ENCODE results near the gene SCAND1.
"Not testable (repeated sequence)": the region's sequence is repeated elsewhere in the genome, so short reads cannot be mapped to it uniquely, and the experiment has no call there.

Gene SCAND1

DNA sequence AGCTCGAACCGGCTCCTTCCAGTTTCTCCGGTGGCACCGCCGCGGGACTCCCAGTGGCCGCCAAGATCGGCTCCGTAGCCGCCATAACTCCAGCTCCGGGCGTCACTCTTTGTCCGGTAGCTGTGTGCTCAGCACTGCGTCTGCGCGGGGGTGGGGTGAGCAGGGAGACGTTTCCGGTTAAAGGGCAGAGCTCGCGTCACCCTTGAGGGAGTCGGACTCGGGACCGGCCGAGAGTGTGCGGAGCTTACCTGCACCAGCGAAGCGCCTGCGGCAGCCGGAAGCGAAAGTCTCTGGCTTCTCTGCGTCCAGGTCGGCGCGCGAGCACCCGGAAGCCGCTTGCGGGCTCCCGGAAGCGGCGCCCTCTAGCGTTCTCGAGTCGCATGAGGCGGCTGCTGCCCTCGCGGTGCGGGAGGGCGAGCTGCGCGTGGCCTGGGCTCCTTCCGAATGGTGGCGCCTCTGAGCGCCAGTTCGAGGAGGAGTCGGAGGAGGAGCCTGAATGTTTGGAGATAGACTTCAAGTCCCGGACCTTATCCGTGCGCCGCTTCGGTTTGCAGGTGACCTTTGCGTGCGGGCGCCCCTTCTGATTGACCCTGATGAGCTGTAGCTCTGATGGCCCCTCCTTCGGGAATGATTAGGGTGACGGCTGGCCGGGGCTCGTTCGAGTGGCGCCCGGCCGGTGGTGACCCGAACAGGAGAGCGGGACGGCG, at the start of gene SCAND1:
Gene SCAND1 (minus strand): TSS at position 303 of the 707 bp plus-strand sequence. CDS start 218 bp downstream, at position 85.
- peak; percentile 93 to 95 for DNase-seq (ENCODE audit: extremely low read depth in 1 of 2, low read depth in 1 of 2)

DNA sequence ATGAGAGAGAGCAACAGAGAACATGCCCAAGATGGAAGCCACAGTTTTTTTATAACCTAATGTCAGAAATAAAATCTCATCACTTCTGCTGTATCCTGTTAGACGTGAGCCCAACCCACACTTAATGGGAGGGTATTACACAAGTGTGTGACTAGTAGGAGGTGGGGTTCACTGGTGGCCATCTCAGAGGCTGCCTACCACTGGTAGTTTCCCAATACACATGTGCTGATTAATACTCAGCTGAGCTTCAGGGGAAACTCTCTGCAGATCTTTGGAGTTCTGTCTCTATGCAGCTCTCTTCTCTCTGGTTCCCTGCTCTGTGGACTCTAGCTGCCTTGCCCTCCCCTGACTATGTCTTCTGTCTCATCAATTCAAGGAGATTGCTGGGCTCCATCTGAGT, 49.7 kb upstream of the SCAND1 start:
- no peak for DNase-seq (ENCODE audit: extremely low read depth in 1 of 2, low read depth in 1 of 2)

DNA sequence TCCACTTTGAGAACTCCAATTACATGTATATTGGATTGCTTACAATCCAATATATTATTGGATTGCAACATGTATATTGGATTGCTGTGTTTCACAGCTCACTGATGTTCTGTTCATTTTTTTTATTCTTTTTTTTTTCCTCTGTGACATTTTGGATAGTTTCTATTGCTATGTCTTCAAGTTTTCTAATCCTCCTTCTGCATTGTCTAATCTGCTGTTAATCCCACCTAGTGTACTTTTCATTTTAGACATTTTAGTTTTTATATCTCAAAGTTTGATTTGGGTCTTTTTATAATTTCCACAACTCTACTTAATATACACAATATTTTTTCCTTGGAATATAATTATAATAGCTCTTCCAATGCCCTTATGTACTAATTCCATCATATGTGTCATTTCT, 48.6 kb upstream of the SCAND1 start:
- DNase-seq (ENCODE audit: extremely low read depth in 1 of 2, low read depth in 1 of 2) = no peak

DNA sequence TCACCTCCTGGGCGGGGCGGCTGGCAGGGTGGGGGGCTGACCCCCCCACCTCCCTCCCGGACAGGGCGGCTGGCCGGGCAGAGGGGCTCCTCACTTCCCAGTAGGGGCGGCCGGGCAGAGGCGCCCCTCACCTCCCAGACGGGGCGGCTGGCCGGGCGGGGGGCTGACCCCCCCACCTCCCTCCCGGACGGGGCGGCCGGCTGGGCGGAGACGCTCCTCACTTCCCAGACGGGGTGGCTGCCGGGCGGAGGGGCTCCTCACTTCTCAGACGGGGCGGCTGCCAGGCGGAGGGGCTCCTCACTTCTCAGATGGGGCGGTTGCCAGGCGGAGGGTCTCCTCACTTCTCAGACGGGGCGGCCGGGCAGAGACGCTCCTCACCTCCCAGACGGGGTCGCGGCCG, 47.0 kb upstream of the SCAND1 start:
- DNase-seq (ENCODE audit: extremely low read depth in 1 of 2, low read depth in 1 of 2) = not testable (repeated sequence)

DNA sequence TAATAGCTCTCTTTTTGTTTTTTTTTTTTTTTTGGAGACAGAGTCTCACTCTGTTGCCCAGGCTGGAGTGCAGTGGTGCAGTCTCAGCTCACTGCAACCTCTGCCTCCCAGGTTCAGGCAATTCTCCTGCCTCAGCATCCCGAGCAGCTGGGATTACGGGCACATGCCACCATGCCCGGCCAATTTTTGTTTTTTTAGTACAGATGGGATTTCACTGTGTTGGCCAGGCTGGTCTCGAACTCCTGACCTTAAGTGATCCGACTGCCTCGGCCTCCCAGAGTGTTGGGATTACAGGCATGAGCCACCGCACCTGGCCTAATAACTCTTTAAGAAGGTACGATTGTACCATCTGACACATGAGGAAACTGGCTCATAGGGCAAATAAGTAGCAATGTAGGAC, 42.2 kb upstream of the SCAND1 start:
- not testable (repeated sequence) for DNase-seq (ENCODE audit: extremely low read depth in 1 of 2, low read depth in 1 of 2)

DNA sequence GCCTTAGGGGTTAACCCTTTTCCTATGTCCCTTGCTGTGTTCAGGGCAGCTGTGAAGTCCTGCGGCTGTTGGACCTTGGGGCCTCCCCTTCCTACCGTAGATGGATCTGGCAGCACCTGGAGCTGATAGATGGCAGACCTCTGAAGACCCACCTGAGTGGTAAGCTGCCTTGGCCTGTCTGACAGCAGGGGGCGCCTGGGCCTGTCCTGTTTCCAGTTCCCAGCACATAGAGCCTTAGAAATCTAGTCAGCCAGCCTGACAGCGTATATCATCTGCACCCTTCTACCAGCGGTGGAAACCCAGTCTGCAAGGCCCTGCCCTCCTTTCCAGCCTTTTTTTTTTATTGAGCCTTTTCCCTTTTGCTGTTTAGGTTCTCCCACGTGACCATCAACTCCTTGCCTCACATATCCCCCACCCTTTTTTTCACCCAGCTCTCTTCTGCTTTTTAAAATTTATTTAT, 40.7 kb upstream of the SCAND1 start:
- DNase-seq (ENCODE audit: extremely low read depth in 1 of 2, low read depth in 1 of 2) = peak; percentile 60 to 73

DNA sequence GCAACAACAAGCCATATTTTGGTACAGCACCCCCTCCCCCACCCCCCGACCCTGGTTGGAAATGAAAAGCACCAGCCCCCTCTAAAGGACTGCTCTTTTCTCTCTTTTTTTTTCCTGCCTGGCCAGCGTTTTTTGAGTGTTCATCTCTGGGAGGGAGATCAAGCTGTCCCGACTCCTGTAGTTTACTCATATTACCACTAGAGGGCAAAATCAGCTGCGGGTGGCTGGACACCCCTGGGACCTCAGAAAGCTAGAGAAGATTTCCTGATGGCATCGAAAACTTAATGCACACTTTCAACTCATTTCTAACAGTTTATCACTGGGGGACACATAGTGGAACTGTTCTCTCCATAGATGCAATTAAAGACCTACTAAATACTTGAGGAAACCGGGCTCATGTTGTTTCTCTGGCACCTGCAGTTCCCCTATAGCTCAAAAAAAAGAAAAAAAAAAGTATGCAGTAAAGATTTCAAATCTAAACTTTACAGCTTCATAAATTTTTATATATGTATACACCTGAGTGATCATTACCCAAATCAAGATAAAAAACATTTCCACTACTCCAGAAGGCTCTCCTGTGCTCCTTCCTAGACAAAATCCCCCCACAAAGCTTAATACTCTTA, 38.5 kb upstream of the SCAND1 start:
- peak in 1 of 2 donors; percentile 13 for DNase-seq (ENCODE audit: extremely low read depth in 1 of 2, low read depth in 1 of 2)

DNA sequence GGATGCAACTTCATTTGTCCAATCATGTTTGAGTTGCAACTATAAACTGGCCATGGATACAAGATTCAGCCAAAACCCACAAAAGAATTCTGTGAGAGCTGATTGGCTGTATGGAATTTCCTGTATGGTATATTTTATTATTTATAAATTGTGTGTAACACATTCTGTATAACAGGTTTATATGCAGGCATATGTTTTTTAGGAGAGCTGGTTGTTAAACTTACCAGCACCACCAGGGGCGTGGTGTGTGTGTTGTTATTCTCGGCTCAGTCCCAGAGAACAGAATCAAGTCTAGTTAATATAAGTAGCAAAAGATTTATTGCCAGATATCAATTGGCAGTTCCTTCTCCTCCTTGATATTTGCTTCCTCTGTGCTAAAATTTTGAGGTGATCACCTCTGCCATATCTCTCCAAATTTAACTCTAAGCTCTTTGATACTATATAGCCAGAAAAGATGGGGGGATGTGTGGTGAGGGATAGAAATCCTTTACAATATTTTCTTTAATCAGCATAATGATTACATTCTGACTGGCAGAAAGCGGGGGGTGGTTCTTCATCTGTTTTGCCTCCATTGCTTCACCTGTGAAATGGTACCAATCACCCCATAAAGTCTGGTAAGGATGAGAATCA, 37.0 kb upstream of the SCAND1 start:
- no peak for DNase-seq (ENCODE audit: extremely low read depth in 1 of 2, low read depth in 1 of 2)

DNA sequence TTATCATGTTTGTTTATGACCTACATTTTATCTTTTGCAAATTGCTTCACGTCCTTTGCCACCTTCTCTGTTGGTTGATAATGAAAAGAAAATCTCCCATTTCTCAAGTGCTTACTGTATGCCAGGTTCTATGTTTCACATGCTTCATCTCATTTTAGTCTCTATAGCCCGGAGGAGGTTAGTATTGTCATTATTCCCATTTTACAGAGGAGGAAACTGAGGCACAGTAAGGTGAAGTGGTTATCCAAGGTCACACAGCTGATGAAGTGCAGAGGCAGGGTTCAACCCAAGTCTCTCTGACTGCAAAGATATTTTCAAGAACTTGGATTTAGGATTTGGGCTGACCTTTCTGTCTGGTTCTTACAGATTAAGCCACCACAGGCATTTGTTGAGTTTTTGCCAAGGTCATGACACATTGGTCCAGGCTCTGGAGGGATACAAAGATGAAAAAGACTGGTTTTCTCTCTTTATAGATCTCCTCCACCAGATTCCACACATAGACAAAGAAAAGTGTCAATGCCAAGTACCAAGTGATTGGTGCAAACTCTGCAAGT, 34.7 kb upstream of the SCAND1 start:
- DNase-seq (ENCODE audit: extremely low read depth in 1 of 2, low read depth in 1 of 2) = no peak

DNA sequence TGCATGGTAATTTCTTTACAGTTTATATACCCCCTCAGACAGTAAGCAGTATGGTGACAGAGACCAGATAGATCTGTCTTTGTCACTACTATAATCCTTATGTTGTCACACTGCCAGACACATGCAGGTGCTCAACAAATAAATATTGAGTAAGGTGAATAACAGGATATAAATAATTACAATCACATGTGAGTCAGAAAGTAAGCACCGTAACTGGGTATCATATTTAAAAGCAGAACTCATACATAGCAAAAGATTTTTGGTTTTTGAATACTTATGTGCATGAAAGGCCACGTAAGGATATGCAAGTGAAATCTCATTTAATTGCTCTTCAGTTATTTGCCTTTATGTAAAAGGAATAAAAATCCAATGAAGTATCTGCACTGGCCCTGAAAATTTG, 31.5 kb upstream of the SCAND1 start:
- DNase-seq (ENCODE audit: extremely low read depth in 1 of 2, low read depth in 1 of 2) = no peak

DNA sequence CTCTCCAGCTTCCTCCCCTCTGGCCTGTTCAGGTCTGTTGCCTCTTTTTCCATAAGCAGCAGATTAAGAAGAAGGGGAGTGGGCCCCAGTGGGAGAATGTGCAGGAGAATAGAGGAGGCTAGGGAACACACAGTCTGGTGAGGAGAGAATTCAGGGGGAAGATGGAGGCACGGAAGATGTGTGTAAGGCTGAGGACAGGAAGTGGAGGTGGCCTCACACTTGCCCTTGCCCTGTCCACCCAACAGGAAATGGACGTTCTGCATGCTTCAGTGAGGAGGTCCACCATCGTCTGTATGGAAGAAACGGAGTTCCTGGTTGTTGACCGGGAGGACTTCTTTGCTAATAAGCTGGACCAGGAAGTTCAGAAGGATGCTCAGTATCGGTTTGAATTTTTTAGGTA, 30.1 kb upstream of the SCAND1 start:
- DNase-seq (ENCODE audit: extremely low read depth in 1 of 2, low read depth in 1 of 2) = no peak

DNA sequence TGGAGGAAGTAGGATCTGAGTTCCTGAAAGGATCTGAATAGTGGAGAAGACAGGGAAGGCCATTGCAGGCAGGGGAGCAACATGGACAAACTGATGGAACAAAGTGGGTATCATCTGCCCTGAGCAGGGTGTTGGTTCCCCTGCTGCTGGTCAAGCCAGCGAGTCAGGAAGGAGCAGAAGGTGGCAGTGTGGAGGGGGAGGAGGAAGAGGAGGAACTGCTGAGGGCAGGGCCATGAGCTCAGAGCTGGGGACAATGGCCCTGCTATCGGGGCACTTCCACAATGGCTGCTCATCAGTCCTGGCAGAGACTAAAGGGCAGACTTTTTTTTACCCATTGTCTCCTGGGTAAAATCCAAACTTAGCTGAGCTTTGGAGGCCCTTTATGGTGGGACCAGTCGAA, 27.7 kb upstream of the SCAND1 start:
- DNase-seq (ENCODE audit: extremely low read depth in 1 of 2, low read depth in 1 of 2) = no peak

DNA sequence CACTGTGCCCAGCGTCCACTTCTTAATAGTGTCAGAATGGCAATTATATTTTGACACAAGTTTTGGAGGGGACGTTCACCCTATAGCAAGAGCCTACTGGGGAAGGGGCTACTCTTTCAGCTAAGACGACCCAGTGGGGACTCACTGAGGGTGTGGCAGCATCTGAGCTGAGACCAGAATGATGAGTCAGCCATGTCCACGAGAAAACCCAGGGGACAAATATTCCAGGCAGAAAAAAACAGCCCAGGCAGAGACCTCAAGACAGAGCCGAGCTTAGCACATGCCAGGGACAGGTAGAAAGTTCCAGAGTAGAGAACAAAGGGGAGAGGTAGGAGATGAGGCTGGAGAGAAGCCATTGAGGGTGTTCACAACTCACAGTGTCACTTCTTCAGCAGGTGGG, 25.2 kb upstream of the SCAND1 start:
- no peak for DNase-seq (ENCODE audit: extremely low read depth in 1 of 2, low read depth in 1 of 2)

DNA sequence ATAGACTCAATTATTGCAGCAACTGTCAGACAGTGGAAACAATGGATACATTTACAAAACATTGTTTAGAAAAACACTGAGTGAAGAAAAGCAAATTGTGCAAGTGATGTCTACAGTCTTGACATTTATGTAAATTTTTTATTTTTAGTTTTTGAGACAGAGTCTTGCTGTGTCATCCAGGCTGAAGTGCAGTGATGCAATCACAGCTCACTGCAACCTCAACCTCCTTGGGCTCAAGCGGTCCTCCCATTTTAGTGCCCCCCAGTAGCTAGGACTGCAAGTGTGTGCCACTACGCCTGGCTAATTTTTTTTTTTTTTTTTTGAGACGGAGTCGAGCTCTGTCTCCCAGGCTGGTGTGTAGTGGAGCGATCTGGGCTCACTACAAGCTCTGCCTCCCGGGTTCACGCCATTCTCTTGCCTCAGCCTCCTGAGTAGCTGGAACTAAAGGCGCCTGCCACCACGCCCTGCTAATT, 23.8 kb upstream of the SCAND1 start:
- DNase-seq (ENCODE audit: extremely low read depth in 1 of 2, low read depth in 1 of 2) = no peak

DNA sequence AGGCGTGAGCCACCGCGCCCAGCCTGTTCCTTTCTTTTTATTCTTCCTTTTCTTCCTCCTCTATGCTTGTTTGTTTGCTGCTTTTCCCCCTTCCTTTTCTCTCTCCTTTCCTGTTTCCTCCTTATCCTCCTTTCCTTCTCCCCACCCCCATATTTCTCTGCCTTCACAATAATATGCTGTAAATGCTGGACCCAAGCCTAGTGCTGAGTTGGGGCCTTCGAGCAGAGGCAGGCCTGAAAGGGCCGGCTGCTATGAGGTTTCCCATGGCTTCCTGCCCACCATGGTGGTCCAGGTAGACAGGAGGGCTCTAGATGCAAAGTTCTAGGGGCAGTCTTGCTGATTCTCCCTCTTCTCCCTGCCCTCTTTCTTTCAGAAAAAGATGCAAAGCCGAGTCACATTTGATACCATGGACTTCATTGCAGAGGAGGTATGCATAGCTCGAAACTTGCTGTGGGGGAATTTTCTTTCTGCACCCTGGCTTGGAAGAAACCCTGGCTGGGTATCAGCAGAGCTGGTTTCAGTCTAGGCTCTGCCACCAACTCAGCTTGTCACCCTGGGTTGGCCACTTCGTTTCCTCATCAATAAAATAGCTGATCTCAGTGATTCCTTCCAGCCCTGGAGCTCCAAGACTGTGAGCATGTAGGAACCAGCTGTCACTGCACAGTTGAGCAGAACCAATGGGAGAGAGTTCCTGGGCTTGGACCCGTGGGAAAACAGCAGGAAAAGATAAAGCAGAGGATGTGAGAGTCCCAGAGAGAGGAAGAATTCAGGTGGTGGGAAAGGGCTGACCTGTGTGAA, 21.5 kb upstream of the SCAND1 start:
- no peak for DNase-seq (ENCODE audit: extremely low read depth in 1 of 2, low read depth in 1 of 2)

DNA sequence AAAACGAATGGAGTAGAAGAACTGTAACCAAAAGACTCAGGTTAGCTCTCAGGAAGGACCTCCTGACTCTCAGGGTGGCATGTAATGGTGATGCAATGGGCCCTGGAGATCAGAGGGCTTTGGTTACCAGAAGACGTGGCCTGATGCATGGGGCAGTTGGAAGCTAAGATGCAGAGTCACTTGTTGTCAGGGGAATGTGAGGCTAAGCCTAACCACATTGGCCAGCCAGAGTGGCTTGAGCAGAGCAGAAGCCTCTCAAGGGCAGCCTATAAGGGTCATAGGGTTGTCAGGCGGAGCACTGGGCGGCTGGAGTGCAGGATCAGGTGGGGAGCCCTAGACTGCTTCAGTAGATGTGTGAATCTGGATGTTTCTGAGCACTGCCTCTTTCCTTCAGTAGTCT, 20.0 kb upstream of the SCAND1 start:
- no peak for DNase-seq (ENCODE audit: extremely low read depth in 1 of 2, low read depth in 1 of 2)

DNA sequence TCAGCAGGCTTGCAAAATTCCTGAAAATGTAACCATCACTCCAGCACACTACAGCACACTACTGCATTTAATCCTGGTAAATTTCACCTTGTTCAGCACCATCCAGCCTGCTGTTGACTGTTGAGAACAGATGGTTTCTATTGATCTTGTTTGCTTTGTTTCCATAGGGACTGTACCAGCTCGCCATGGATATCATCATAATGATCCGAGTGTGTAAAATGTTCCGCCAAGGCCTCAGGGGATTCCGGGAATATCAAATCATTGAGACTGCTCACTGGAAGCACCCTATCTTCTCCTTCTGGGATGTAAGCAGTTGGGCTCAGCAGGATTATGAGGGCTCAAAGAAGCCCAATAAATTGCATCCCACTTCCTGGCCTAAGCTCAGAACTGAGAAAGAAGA, 18.2 kb upstream of the SCAND1 start:
- DNase-seq (ENCODE audit: extremely low read depth in 1 of 2, low read depth in 1 of 2) = no peak

DNA sequence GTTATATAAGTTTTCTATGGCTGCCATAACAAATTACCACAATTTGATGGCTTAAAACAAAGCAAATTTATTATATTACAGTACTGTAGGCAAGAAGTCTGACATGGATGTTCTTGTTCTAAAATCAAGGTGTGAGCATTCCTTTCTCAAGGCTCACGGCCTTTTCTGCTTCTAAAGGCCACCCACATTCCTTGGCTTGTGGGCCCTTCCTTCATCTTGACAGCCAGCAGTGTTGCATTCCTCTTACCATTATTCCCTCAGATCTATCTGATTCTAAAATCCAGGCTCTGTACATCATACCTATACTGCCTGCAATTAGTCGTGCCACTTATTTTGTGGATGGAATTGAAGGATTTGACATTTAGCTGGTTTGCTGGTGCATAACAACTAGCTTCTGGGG, 17.7 kb upstream of the SCAND1 start:
- no peak for DNase-seq (ENCODE audit: extremely low read depth in 1 of 2, low read depth in 1 of 2)

DNA sequence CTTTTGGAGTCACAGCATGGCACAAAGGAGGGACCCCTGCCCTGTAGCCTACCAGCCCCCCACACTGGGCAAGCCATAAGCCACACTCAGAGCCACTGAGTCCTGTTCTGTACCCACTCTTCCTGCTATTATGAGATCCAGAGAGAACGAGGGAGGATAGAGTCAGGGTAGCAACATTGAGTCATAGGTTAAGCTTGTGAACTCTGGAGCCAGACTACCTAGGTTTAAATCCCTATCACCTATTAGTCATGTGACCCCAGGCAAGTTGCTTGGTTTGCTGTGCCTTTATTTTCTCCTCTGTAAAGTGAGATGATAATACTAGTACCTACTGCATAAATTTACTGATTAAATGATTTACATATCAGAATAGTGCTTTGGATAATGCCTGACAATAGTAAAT, 14.6 kb upstream of the SCAND1 start:
- DNase-seq (ENCODE audit: extremely low read depth in 1 of 2, low read depth in 1 of 2) = no peak

DNA sequence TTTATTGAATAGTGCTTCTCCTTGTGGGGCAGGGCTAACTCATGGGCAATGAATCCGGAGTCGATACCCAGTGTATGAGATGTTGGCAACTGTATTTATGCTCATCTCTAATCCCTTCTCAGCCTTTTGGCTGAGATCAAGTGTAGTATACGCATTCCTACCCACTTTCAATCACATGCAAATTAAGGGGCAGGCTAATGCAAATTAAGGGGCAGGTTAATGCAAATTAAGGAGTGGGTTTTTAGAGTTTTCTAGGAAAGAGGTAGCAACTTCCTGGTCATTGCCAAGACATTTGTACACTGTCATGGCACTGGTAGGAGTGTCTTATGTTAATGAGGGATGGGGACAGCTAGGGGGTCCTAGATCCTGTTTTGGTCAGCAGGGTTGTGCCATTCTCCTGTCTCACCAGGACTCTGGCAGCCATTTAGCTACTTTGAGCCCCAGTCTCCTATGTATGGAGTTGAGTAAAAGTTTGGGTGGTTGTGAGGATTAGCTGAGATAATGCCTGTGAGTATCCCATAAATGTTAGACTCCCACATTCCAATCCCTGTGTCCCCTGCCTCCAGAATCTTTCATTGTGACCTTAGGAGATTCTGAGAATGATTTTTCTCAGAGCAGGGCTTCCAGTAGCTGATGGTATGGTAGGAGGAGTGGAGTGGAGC, 13.8 kb upstream of the SCAND1 start, which contains the start of gene CNBD2:
Gene CNBD2 (plus strand): TSS at position 612 of the 662 bp plus-strand sequence. CDS start 173 bp downstream, outside the sequence.
- DNase-seq (ENCODE audit: extremely low read depth in 1 of 2, low read depth in 1 of 2) = no peak

All from activated CD8-positive, alpha-beta memory T cell treated with anti-CD3 and anti-CD28 coated beads for 1 hour (primary cell).